Hepatocyte (in vitro differentiated cells): ENCODE data around the gene MICOS13. TPM values are rescaled to one million over a fixed set of nuclear protein-coding genes. Genes with fewer than 3 reads are reported as not detected.
A peak's percentile ranks its signal among the peaks of the same experiment; 100 is the strongest.

Experiments used
- DNase-seq: peaks from one replicate; pipeline ENCODE4 v3.0.0-alpha.2; 2016; ENCODE audit warnings: low spot score
- H2AFZ ChIP-seq: fragments of 200-600 bp; sonication (generic); 2 replicates; pipeline ENCODE4 v1.6.0; 2016; ENCODE audit warnings: antibody characterized with exemption, mild to moderate bottlenecking
- H3K27ac ChIP-seq: fragments of 200-600 bp; sonication (generic); 2 replicates; pipeline ENCODE4 v1.5.1; 2016; ENCODE audit warnings: mild to moderate bottlenecking
- H3K27me3 ChIP-seq: fragments of 200-600 bp; sonication (generic); 2 replicates; pipeline ENCODE4 v1.6.1; 2016
- H3K36me3 ChIP-seq: fragments of 200-600 bp; sonication (generic); replicated peaks from 2 replicates; pipeline ENCODE4 v1.5.1; 2016; ENCODE audit warnings: low read depth; ENCODE audit not compliant: insufficient read depth
- H3K4me1 ChIP-seq: fragments of 200-600 bp; sonication (generic); 2 replicates; pipeline ENCODE4 v1.5.1; 2016; ENCODE audit warnings: mild to moderate bottlenecking, moderate library complexity; ENCODE audit not compliant: insufficient read depth
- H3K4me2 ChIP-seq: fragments of 200-600 bp; sonication (generic); 2 replicates; pipeline ENCODE4 v1.6.0; 2016
- H3K4me3 ChIP-seq: fragments of 200-600 bp; sonication (generic); 2 replicates; pipeline ENCODE4 v1.5.1; 2016; ENCODE audit warnings: mild to moderate bottlenecking
- H3K79me2 ChIP-seq: fragments of 200-600 bp; sonication (generic); 2 replicates; pipeline ENCODE4 v1.6.0; 2017; ENCODE audit warnings: mild to moderate bottlenecking
- H3K9me2 ChIP-seq: fragments of 200-600 bp; sonication (generic); replicated peaks from 2 replicates; pipeline ENCODE4 v1.6.0; 2017; ENCODE audit warnings: mild to moderate bottlenecking; ENCODE audit not compliant: insufficient read depth
- H3K9me3 ChIP-seq: fragments of 200-600 bp; sonication (generic); 2 replicates; pipeline ENCODE4 v1.5.1; 2016; ENCODE audit warnings: low read depth, mild to moderate bottlenecking
- H4K20me1 ChIP-seq: fragments of 200-600 bp; sonication (generic); 2 replicates; pipeline ENCODE4 v1.6.0; 2016; ENCODE audit warnings: mild to moderate bottlenecking; ENCODE audit not compliant: insufficient read depth, poor library complexity, severe bottlenecking
- EZH2 ChIP-seq: fragments of 200-600 bp; sonication (generic); IDR thresholded peaks from 2 replicates; pipeline ENCODE4 v1.6.1; 2016; ENCODE audit warnings: antibody characterized with exemption, mild to moderate bottlenecking, borderline replicate concordance
- EZH2phosphoT487 ChIP-seq: fragments of 200-600 bp; sonication (generic); IDR thresholded peaks from one replicate; pipeline ENCODE4 v1.6.1; 2018; ENCODE audit warnings: antibody characterized with exemption, mild to moderate bottlenecking, low read depth, moderate library complexity; ENCODE audit not compliant: unreplicated experiment, severe bottlenecking
- WGBS: methylation state at CpG from one replicate; pipeline ENCODE4 v1.1.6; 2016; ENCODE audit warnings: low lambda C conversion rate; ENCODE audit errors: missing lambda C conversion rate; 5-methylcytosine and 5-hydroxymethylcytosine counted together
- polyA plus RNA-seq: library from polyadenylated mRNA; unstranded; fragments of >200 nt; fragmentation: Nextera tagmentation; extraction: Ambion mirVana; gene quantifications from 2 replicates; pipeline ENCODE4 v1.2.1, GENCODE V29; 2016
- total RNA-seq: library from RNA; depleted of rRNA; stranded (reverse); fragments of >200 nt; gene quantifications from 2 replicates; pipeline ENCODE4 v1.2.3, GENCODE V29; 2014
- TF ChIP-seq, protein P1 (sequence below): fragments of 200-600 bp; sonication (generic); IDR thresholded peaks from 2 replicates; pipeline ENCODE4 v1.5.1; 2016; ENCODE audit warnings: antibody characterized with exemption, mild to moderate bottlenecking; ENCODE audit not compliant: poor library complexity

MICOS13 gene
- total and polyA plus RNA-seq, 2 experiments from 2014 or later, result 32.3 to 120 TPM

DNA sequence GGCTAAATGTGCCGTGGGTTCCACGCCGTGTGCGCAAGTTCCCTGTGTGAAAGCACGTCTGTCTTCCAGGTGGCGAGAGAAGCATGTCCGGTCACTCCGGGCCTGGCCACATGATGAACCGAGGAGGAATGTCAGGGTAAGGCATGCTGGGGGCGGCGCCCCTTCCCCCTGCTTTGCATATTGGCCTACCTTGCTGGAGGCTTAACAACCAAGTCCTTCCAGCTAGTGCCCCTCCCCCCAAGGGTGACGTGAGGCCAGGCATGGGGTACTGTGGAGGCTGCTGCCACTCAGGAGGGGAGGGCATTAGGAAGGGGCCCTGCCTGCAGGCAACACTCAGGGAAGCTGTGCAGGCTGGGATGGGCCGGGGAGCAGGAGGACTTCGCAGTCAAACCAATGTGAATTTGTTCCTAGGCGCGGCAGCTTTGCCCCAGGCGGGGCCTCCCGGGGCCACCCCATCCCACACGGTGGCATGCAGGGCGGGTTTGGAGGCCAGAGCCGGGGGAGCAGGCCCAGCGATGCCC, 12.5 kb downstream of the MICOS13 start:
- Histone ChIP-seq H3K79me2 (no peaks in the 10 kb centered on the region), H3K9me3 (no peaks in the 10 kb centered on the region), H3K27ac (no peak overlapping the region), H3K9me2 (no peaks in the 10 kb centered on the region), H3K4me3 (no peak overlapping the region), H3K27me3 (no peaks in the 10 kb centered on the region), H4K20me1 (no peaks in the 10 kb centered on the region), H3K4me1 (no peaks in the 10 kb centered on the region), H2AFZ (no peak overlapping the region), H3K36me3 (no peaks in the 10 kb centered on the region), H3K4me2 (no peak overlapping the region)
- TF ChIP-seq, protein P1, sequence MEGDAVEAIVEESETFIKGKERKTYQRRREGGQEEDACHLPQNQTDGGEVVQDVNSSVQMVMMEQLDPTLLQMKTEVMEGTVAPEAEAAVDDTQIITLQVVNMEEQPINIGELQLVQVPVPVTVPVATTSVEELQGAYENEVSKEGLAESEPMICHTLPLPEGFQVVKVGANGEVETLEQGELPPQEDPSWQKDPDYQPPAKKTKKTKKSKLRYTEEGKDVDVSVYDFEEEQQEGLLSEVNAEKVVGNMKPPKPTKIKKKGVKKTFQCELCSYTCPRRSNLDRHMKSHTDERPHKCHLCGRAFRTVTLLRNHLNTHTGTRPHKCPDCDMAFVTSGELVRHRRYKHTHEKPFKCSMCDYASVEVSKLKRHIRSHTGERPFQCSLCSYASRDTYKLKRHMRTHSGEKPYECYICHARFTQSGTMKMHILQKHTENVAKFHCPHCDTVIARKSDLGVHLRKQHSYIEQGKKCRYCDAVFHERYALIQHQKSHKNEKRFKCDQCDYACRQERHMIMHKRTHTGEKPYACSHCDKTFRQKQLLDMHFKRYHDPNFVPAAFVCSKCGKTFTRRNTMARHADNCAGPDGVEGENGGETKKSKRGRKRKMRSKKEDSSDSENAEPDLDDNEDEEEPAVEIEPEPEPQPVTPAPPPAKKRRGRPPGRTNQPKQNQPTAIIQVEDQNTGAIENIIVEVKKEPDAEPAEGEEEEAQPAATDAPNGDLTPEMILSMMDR, result no peak
- TF ChIP-seq EZH2 (no peak), EZH2phosphoT487 (no peak)
- peak; percentile 44 for DNase-seq
- WGBS, result 81% methylated on average over 22 of the region's 22 CpGs

DNA sequence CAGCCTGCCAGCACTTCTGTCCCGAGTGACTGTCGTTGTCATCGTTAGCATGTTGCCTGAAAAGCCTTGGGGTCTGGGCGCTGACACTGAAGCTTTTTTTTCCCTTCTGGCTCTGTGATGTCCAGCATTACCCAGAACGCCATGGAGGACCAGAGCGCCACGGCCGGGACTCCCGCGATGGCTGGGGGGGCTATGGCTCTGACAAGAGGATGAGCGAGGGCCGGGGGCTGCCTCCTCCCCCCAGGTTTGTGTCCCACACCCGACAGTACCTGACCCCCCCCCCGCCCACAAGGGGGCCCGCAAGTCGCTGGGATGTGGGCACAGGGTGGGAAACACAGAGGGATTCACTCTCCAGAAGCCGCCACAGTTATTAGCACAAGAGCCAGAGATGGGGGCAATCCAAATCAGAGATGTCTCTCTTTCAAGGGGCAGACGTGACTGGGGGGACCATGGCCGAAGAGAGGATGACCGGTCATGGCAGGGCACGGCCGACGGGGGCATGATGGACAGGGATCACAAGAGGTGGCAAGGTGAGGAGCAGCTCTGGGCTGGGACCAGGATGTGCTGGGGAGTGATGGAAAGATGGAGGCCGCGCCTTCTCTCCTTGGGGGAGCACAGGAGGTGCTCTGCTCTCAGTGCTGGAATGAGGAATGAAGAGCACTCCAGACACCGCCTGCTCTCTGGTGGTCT, 13.2 kb downstream of the MICOS13 start:
- TF ChIP-seq EZH2phosphoT487, result no peak
- TF ChIP-seq EZH2, result no peak
- TF ChIP-seq, protein P1, result no peak
- no peak overlapping the region for H3K4me2 ChIP-seq
- WGBS, result 94% methylated on average over 20 of the region's 26 CpGs
- H3K9me2 ChIP-seq, result no peaks in the 10 kb centered on the region
- no peak for DNase-seq
- no peaks in the 10 kb centered on the region for H3K4me1 ChIP-seq
- no peaks in the 10 kb centered on the region for H4K20me1 ChIP-seq
- H3K27me3 ChIP-seq, result no peaks in the 10 kb centered on the region
- no peaks in the 10 kb centered on the region for H3K36me3 ChIP-seq
- no peak overlapping the region for H2AFZ ChIP-seq
- H3K79me2 ChIP-seq, result no peaks in the 10 kb centered on the region
- H3K4me3 ChIP-seq, result no peak overlapping the region
- H3K27ac ChIP-seq, result no peak overlapping the region
- H3K9me3 ChIP-seq, result no peaks in the 10 kb centered on the region

DNA sequence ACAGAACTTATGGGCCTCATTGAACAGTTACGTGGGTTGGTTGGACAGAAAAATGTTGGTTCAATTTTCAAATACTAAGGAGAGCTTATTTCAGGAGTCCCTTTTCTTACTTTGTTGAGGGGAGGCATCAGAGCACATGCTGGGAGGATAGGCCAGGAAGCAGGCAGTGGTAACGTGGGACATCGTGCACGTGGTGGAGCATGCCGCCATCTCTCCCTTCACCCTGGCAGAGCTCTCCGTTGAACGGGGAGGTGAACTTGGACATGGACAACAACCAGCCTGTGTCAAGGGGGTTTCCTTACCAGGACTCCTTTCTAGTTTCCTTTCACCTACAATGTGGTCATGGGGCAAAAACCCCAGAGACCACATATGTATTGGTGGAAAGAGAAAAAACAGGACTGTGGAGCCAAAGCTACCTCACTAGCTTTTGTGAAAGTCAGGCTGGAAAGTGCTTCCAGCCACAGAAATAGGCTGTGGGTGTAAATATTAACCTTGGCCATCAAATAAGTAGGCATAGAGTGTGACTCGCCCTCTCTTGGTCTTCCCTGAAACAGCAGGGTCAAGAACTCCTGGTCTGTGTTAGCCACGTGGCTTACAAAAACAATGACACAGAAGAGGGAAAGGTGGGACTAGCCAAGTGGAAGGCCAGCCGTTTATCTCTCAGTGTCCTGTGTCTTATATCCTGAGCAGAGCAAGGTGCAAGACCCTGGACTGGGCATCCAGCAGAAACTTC, 14.4 kb downstream of the MICOS13 start:
- DNase-seq, result no peak
- Histone ChIP-seq H3K27me3 (no peaks in the 10 kb centered on the region), H2AFZ (no peak overlapping the region), H3K4me3 (no peak overlapping the region), H3K79me2 (no peaks in the 10 kb centered on the region), H3K9me3 (no peaks in the 10 kb centered on the region), H3K9me2 (no peaks in the 10 kb centered on the region), H4K20me1 (no peaks in the 10 kb centered on the region), H3K4me2 (no peak overlapping the region), H3K4me1 (no peaks in the 10 kb centered on the region), H3K36me3 (no peaks in the 10 kb centered on the region), H3K27ac (no peak overlapping the region)
- TF ChIP-seq, protein P1, result peak; percentile 5
- no peak for TF ChIP-seq EZH2
- 86% methylated on average over 10 of the region's 10 CpGs for WGBS
